ENCODE measurements around the gene PTPRM.

DNA sequence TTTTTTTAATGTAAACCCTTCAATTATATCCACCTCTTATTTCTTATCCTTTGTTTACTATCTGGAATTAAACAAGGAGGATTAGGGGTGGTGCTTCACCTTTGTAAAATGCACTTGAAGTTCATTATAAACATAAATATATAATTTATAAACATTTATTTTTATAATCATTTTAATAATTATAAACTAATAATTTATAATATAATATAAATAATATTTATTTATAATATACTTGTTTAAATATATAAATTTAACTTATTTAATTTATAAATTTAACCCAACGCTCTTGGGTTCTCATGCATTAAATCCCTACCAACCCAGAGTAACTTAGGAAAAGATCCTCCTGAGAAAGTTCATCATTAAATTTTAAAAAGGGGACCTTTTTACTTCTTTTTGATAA lies 452.5 kb downstream of the PTPRM start:
- TF ChIP-seq CREM (CRISPR knock-in tag; IDR thresholded peaks at IDR 0.05) (no peak), NFYB (CRISPR knock-in tag; conservative IDR thresholded peaks at IDR 0.05; ENCODE audit: low read depth) (no peak), SP1 (CRISPR knock-in tag; conservative IDR thresholded peaks at IDR 0.05) (no peak), ESRRA (CRISPR knock-in tag; IDR thresholded peaks at IDR 0.05; ENCODE audit: borderline replicate concordance) (no peak), TEAD4 (CRISPR knock-in tag; IDR thresholded peaks at IDR 0.05) (no peak), OVOL2 (CRISPR knock-in tag; IDR thresholded peaks at IDR 0.05; ENCODE audit: borderline replicate concordance) (no peak), ZNF232 (CRISPR knock-in tag; IDR thresholded peaks at IDR 0.05) (no peak)
- TF ChIP-seq, protein P1, sequence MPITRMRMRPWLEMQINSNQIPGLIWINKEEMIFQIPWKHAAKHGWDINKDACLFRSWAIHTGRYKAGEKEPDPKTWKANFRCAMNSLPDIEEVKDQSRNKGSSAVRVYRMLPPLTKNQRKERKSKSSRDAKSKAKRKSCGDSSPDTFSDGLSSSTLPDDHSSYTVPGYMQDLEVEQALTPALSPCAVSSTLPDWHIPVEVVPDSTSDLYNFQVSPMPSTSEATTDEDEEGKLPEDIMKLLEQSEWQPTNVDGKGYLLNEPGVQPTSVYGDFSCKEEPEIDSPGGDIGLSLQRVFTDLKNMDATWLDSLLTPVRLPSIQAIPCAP (CRISPR knock-in tag; IDR thresholded peaks at IDR 0.05), result no peak
- TF ChIP-seq, protein P2, sequence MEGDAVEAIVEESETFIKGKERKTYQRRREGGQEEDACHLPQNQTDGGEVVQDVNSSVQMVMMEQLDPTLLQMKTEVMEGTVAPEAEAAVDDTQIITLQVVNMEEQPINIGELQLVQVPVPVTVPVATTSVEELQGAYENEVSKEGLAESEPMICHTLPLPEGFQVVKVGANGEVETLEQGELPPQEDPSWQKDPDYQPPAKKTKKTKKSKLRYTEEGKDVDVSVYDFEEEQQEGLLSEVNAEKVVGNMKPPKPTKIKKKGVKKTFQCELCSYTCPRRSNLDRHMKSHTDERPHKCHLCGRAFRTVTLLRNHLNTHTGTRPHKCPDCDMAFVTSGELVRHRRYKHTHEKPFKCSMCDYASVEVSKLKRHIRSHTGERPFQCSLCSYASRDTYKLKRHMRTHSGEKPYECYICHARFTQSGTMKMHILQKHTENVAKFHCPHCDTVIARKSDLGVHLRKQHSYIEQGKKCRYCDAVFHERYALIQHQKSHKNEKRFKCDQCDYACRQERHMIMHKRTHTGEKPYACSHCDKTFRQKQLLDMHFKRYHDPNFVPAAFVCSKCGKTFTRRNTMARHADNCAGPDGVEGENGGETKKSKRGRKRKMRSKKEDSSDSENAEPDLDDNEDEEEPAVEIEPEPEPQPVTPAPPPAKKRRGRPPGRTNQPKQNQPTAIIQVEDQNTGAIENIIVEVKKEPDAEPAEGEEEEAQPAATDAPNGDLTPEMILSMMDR (IDR thresholded peaks at IDR 0.05), result no peak
- TF ChIP-seq, protein P3, sequence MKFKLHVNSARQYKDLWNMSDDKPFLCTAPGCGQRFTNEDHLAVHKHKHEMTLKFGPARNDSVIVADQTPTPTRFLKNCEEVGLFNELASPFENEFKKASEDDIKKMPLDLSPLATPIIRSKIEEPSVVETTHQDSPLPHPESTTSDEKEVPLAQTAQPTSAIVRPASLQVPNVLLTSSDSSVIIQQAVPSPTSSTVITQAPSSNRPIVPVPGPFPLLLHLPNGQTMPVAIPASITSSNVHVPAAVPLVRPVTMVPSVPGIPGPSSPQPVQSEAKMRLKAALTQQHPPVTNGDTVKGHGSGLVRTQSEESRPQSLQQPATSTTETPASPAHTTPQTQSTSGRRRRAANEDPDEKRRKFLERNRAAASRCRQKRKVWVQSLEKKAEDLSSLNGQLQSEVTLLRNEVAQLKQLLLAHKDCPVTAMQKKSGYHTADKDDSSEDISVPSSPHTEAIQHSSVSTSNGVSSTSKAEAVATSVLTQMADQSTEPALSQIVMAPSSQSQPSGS (CRISPR knock-in tag; IDR thresholded peaks at IDR 0.05; ENCODE audit: borderline replicate concordance, low read depth), result no peak
- TF ChIP-seq, protein P4, sequence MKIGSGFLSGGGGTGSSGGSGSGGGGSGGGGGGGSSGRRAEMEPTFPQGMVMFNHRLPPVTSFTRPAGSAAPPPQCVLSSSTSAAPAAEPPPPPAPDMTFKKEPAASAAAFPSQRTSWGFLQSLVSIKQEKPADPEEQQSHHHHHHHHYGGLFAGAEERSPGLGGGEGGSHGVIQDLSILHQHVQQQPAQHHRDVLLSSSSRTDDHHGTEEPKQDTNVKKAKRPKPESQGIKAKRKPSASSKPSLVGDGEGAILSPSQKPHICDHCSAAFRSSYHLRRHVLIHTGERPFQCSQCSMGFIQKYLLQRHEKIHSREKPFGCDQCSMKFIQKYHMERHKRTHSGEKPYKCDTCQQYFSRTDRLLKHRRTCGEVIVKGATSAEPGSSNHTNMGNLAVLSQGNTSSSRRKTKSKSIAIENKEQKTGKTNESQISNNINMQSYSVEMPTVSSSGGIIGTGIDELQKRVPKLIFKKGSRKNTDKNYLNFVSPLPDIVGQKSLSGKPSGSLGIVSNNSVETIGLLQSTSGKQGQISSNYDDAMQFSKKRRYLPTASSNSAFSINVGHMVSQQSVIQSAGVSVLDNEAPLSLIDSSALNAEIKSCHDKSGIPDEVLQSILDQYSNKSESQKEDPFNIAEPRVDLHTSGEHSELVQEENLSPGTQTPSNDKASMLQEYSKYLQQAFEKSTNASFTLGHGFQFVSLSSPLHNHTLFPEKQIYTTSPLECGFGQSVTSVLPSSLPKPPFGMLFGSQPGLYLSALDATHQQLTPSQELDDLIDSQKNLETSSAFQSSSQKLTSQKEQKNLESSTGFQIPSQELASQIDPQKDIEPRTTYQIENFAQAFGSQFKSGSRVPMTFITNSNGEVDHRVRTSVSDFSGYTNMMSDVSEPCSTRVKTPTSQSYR (CRISPR knock-in tag; IDR thresholded peaks at IDR 0.05), result no peak
